Thyroid gland (tissue), 4 donors: ENCODE data around the gene LIN28B. TPM values are rescaled to one million over a fixed set of nuclear protein-coding genes. Genes with fewer than 3 reads are reported as not detected.

Experiments used
- DNase-seq, 2 donors: peaks; one replicate each; pipeline ENCODE4 v3.0.0-alpha.2; 2019
- H3K27ac ChIP-seq, 3 donors: fragments of 200-600 bp; sonication (generic); 1 replicate in 2 of 3; 2 replicates in 1 of 3; pipeline ENCODE4 v1.5.1; 2016 to 2019; ENCODE audit warnings: mild to moderate bottlenecking in 1 of 3, moderate library complexity in 1 of 3
- H3K27me3 ChIP-seq: fragments of 200-600 bp; sonication (generic); one replicate; pipeline ENCODE4 v1.5.1; 2019
- H3K36me3 ChIP-seq, 2 donors: fragments of 200-600 bp; sonication (generic); one replicate each; pipeline ENCODE4 v1.5.1; 2016 to 2019
- H3K4me1 ChIP-seq, 2 donors: fragments of 200-600 bp; sonication (generic); one replicate each; pipeline ENCODE4 v1.5.1; 2017 to 2019
- H3K4me3 ChIP-seq, 3 donors: fragments of 200-600 bp; sonication (generic); replicated peaks in 1 of 3; 1 replicate in 2 of 3; 2 replicates in 1 of 3; pipeline ENCODE4 v1.5.1; 2016; ENCODE audit warnings: mild to moderate bottlenecking in 1 of 3
- H3K9me3 ChIP-seq: fragments of 200-600 bp; sonication (generic); one replicate; pipeline ENCODE4 v1.5.1; 2017
- POLR2A ChIP-seq, 2 donors: fragments of 450-650 bp; IDR thresholded peaks; one replicate each; pipeline ENCODE4 v1.6.1; 2017; ENCODE audit warnings: antibody characterized with exemption in 2 of 2, mild to moderate bottlenecking in 2 of 2, moderate library complexity in 1 of 2
- WGBS, 2 donors: methylation state at CpG; one replicate each; pipeline ENCODE4 v1.1.5; 2017; 5-methylcytosine and 5-hydroxymethylcytosine counted together
- intact Hi-C: fragments of 100-400 bp; cut with DNase I; formaldehyde crosslinking; loops from one replicate; pipeline ENCODE4 v1.15.1; 2023
- small RNA-seq: library from RNA; depleted of rRNA; stranded (forward); fragments of <200 nt; gene quantifications from one replicate; pipeline ENCODE3, GENCODE V24; 2016
- total RNA-seq, 4 donors: library from RNA; depleted of rRNA; stranded (reverse); fragments of >200 nt; gene quantifications; one replicate each; pipeline ENCODE4 v1.2.3, GENCODE V29; 2016
- TF ChIP-seq, protein P1 (sequence below), 6 experiments: fragments of 200-600 bp in 3 of 6; fragments of 450-650 bp in 3 of 6; sonication (generic) in 3 of 6; IDR thresholded peaks; one replicate each; pipeline ENCODE4 v1.5.1; 2016 to 2019; ENCODE audit warnings: antibody characterized with exemption in 6 of 6, mild to moderate bottlenecking in 2 of 6, inconsistent platforms in 1 of 6, moderate library complexity in 1 of 6

Gene LIN28B
- total RNA-seq, 4 donors from 2014 or later = 0.24 TPM; not detected in 3

GRCh38 chr6:105121981-105122380, 165.1 kb downstream of the LIN28B start:
- no peak for DNase-seq
- no peaks in the 10 kb centered on the region for H3K4me1 ChIP-seq
- WGBS, 2 donors = 79 to 86% methylated on average over 3 of the region's 3 CpGs
- intact Hi-C loops = no loop called here
- no peak overlapping the region for H3K4me3 ChIP-seq
- TF ChIP-seq POLR2A (IDR thresholded peaks at IDR 0.05) = no peak
- TF ChIP-seq, protein P1, sequence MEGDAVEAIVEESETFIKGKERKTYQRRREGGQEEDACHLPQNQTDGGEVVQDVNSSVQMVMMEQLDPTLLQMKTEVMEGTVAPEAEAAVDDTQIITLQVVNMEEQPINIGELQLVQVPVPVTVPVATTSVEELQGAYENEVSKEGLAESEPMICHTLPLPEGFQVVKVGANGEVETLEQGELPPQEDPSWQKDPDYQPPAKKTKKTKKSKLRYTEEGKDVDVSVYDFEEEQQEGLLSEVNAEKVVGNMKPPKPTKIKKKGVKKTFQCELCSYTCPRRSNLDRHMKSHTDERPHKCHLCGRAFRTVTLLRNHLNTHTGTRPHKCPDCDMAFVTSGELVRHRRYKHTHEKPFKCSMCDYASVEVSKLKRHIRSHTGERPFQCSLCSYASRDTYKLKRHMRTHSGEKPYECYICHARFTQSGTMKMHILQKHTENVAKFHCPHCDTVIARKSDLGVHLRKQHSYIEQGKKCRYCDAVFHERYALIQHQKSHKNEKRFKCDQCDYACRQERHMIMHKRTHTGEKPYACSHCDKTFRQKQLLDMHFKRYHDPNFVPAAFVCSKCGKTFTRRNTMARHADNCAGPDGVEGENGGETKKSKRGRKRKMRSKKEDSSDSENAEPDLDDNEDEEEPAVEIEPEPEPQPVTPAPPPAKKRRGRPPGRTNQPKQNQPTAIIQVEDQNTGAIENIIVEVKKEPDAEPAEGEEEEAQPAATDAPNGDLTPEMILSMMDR (IDR thresholded peaks at IDR 0.05) = no peak
- no peaks in the 10 kb centered on the region for H3K36me3 ChIP-seq
- H3K9me3 ChIP-seq = no peaks in the 10 kb centered on the region
- no peaks in the 10 kb centered on the region for H3K27me3 ChIP-seq
- no peak overlapping the region for H3K27ac ChIP-seq

GRCh38 chr6:105122717-105123116, 165.8 kb downstream of the LIN28B start:
- H3K36me3 ChIP-seq = no peaks in the 10 kb centered on the region
- H3K4me1 ChIP-seq = no peaks in the 10 kb centered on the region
- H3K9me3 ChIP-seq = no peaks in the 10 kb centered on the region
- intact Hi-C loops = no loop called here
- H3K27me3 ChIP-seq = no peaks in the 10 kb centered on the region
- no peak for DNase-seq
- 75 to 80% methylated on average over 6 of the region's 6 CpGs for WGBS, 2 donors
- no peak overlapping the region for H3K4me3 ChIP-seq
- H3K27ac ChIP-seq = no peak overlapping the region
- no peak for TF ChIP-seq POLR2A (IDR thresholded peaks at IDR 0.05)
- TF ChIP-seq, protein P1 (IDR thresholded peaks at IDR 0.05) = no peak

Small RNA genes lying within 50 kb of the gene (small RNA-seq; reads per million reads assigned to genes)
- gene RNU6-1106P = not detected

Other genes starting within 250 kb of the LIN28B start
- 10 to 100 TPM; 13.3 to 20.4 (median 15.0) TPM for gene HACE1, start 97.2 kb upstream of the LIN28B start, total RNA-seq
- under 1 TPM in 1 of 4 donors, not detected in 3; 0.33 TPM for gene POPDC3, start 222.9 kb downstream of the LIN28B start, total RNA-seq